Left ventricle myocardium inferior (tissue), 1 donor: ENCODE data around the gene SORCS2. TPM values are rescaled to one million over a fixed set of nuclear protein-coding genes. Genes with fewer than 3 reads are reported as not detected.

ENCODE experiments used
- DNase-seq: peaks from one replicate; pipeline ENCODE4 v3.0.0-alpha.2; 2020
- H3K27ac ChIP-seq: fragments of 200-600 bp; replicated peaks from 2 replicates; pipeline ENCODE4 v1.8.0; 2021
- H3K27me3 ChIP-seq: fragments of 200-600 bp; 2 replicates; pipeline ENCODE4 v1.8.0; 2021; ENCODE audit warnings: low read depth
- H3K36me3 ChIP-seq: fragments of 200-600 bp; 2 replicates; pipeline ENCODE4 v1.8.0; 2021
- H3K4me1 ChIP-seq: fragments of 200-600 bp; 2 replicates; pipeline ENCODE4 v1.8.0; 2021
- H3K4me3 ChIP-seq: fragments of 200-600 bp; 2 replicates; pipeline ENCODE4 v1.8.0; 2021; ENCODE audit warnings: mild to moderate bottlenecking, moderate library complexity
- H3K9me3 ChIP-seq: fragments of 200-600 bp; replicated peaks from 2 replicates; pipeline ENCODE4 v1.8.0; 2021
- CTCF ChIP-seq: fragments of 200-600 bp; IDR thresholded peaks from 2 replicates; pipeline ENCODE4 v1.8.0; 2021; ENCODE audit warnings: antibody characterized with exemption, mild to moderate bottlenecking, borderline replicate concordance
- intact Hi-C: fragments of 100-400 bp; cut with micrococcal nuclease; formaldehyde crosslinking; loops from one replicate; pipeline ENCODE4 v1.11.0; 2022
- total RNA-seq: library from RNA; stranded (reverse); fragmentation: NEBNext Ultra II Directional; extraction: Animal tissue kit (Norgen Biotek cat#: 25700); gene quantifications from one replicate; pipeline ENCODE4 v1.2.1, GENCODE V29; 2021
- donor health status: DM: no; HTN: yes; CAD: no; lungs with severe emphysema.

The SORCS2 gene
- total RNA-seq, 1 donor from 2014 or later: 1.2 TPM

GRCh38 chr4:7147261-7147660, 45.1 kb upstream of the SORCS2 start:
- H3K9me3 ChIP-seq: no peaks in the 10 kb centered on the region
- TF ChIP-seq CTCF: no peak
- no peak overlapping the region for H3K27ac ChIP-seq
- no peaks in the 10 kb centered on the region for H3K4me1 ChIP-seq
- H3K36me3 ChIP-seq: no peaks in the 10 kb centered on the region
- intact Hi-C loops: no loop called here
- peaks cover 28% of the 10 kb centered on the region for H3K27me3 ChIP-seq
- no peak for DNase-seq
- no peak overlapping the region for H3K4me3 ChIP-seq

- peaks cover 31% of the 10 kb centered on the region for H3K27me3 ChIP-seq
- no peak for DNase-seq
- no peaks in the 10 kb centered on the region for H3K36me3 ChIP-seq
- H3K4me1 ChIP-seq: no peaks in the 10 kb centered on the region
- no peak for TF ChIP-seq CTCF
- H3K4me3 ChIP-seq: no peak overlapping the region
- no peak overlapping the region for H3K27ac ChIP-seq
- intact Hi-C loops: no loop called here
- H3K9me3 ChIP-seq: no peaks in the 10 kb centered on the region
These were observed 44.6 kb upstream of the SORCS2 start for GRCh38 chr4:7147661-7148310.

GRCh38 chr4:7148337-7148736, 44.0 kb upstream of the SORCS2 start:
- TF ChIP-seq CTCF: no peak
- Histone ChIP-seq H3K4me1 (no peaks in the 10 kb centered on the region), H3K36me3 (no peaks in the 10 kb centered on the region), H3K27me3 (peaks cover 33% of the 10 kb centered on the region), H3K27ac (no peak overlapping the region), H3K4me3 (no peak overlapping the region), H3K9me3 (no peaks in the 10 kb centered on the region)
- intact Hi-C loops: no loop called here
- DNase-seq: no peak

- Histone ChIP-seq H3K4me1 (no peaks in the 10 kb centered on the region), H3K27ac (no peak overlapping the region), H3K27me3 (peaks cover 41% of the 10 kb centered on the region), H3K36me3 (no peaks in the 10 kb centered on the region), H3K4me3 (no peak overlapping the region), H3K9me3 (no peaks in the 10 kb centered on the region)
- no peak for TF ChIP-seq CTCF
- intact Hi-C loops: no loop called here
- no peak for DNase-seq
These were observed 42.2 kb upstream of the SORCS2 start for GRCh38 chr4:7150036-7150635.

GRCh38 chr4:7151668-7152227, 40.6 kb upstream of the SORCS2 start:
- Histone ChIP-seq H3K27ac (no peak overlapping the region), H3K4me3 (no peak overlapping the region)

More at GRCh38 chr4:7151668-7152227, 40.6 kb upstream of the SORCS2 start:
- intact Hi-C loops: no loop called here
- no peaks in the 10 kb centered on the region for H3K36me3 ChIP-seq
- H3K27me3 ChIP-seq: peaks cover 34% of the 10 kb centered on the region
- peaks cover 12% of the 10 kb centered on the region for H3K4me1 ChIP-seq
- no peak for DNase-seq
- peak; percentile 19 for TF ChIP-seq CTCF
- H3K9me3 ChIP-seq: no peaks in the 10 kb centered on the region
